Peyer's patch (tissue), 4 donors: Measurements from ENCODE around the gene TRRAP. TPM values are rescaled to one million over a fixed set of nuclear protein-coding genes. Genes with fewer than 3 reads are reported as not detected.

ENCODE experiments used
- DNase-seq, 3 donors: peaks; one replicate each; pipeline ENCODE4 v3.0.0-alpha.2; 2017 to 2019
- H3K27ac ChIP-seq, 4 donors: fragments of 200-600 bp; sonication (generic); one replicate each; pipeline ENCODE4 v1.5.1; 2016 to 2019
- H3K27me3 ChIP-seq, 2 donors: fragments of 200-600 bp; sonication (generic); one replicate each; pipeline ENCODE4 v1.5.1; 2019
- H3K36me3 ChIP-seq, 3 donors: fragments of 200-600 bp; sonication (generic); one replicate each; pipeline ENCODE4 v1.5.1; 2016 to 2019
- H3K4me1 ChIP-seq, 4 donors: fragments of 200-600 bp; sonication (generic); one replicate each; pipeline ENCODE4 v1.5.1; 2016 to 2019
- H3K4me3 ChIP-seq, 4 donors: fragments of 200-600 bp; sonication (generic); 1 replicate in 3 of 4; 2 replicates in 1 of 4; pipeline ENCODE4 v1.5.1; 2016 to 2019; ENCODE audit warnings: mild to moderate bottlenecking in 1 of 4
- H3K9me3 ChIP-seq, 4 donors: fragments of 200-600 bp; sonication (generic); one replicate each; pipeline ENCODE4 v1.5.1; 2016 to 2019; ENCODE audit warnings: mild to moderate bottlenecking in 1 of 4
- CTCF ChIP-seq, 6 experiments: fragments of 450-650 bp in 4 of 6; fragments of 200-600 bp in 2 of 6; sonication (generic) in 1 of 6; IDR thresholded peaks; one replicate each; pipeline ENCODE4 v1.5.1; 2017 to 2019; ENCODE audit warnings: antibody characterized with exemption in 6 of 6, mild to moderate bottlenecking in 3 of 6, moderate library complexity in 1 of 6
- POLR2A ChIP-seq, 2 donors: fragments of 450-650 bp; IDR thresholded peaks; one replicate each; pipeline ENCODE4 v1.5.1; 2017; ENCODE audit warnings: antibody characterized with exemption in 2 of 2, mild to moderate bottlenecking in 2 of 2, moderate library complexity in 2 of 2
- total RNA-seq, 4 donors: library from RNA; depleted of rRNA; stranded (reverse); fragments of >200 nt; gene quantifications; one replicate each; pipeline ENCODE4 v1.1.0, GENCODE V29; 2016

Gene TRRAP
- total RNA-seq, 4 donors from 2014 or later = 39.2 to 62.3 (median 57.8) TPM

- Histone ChIP-seq H3K27ac (no peak overlapping the region), H3K4me1 (no peaks in the 10 kb centered on the region), H3K36me3 (peaks cover 0 to 93% (median 0%) of the 10 kb centered on the region in 3 donors), H3K4me3 (no peak overlapping the region), H3K9me3 (no peaks in the 10 kb centered on the region), H3K27me3 (no peaks in the 10 kb centered on the region)
- TF ChIP-seq POLR2A (IDR thresholded peaks at IDR 0.05) = no peak
- DNase-seq = peak in 1 of 3 donors; percentile 10
These were observed 129.9 kb downstream of the TRRAP start for GRCh38 chr7:99008181-99008631.

DNA sequence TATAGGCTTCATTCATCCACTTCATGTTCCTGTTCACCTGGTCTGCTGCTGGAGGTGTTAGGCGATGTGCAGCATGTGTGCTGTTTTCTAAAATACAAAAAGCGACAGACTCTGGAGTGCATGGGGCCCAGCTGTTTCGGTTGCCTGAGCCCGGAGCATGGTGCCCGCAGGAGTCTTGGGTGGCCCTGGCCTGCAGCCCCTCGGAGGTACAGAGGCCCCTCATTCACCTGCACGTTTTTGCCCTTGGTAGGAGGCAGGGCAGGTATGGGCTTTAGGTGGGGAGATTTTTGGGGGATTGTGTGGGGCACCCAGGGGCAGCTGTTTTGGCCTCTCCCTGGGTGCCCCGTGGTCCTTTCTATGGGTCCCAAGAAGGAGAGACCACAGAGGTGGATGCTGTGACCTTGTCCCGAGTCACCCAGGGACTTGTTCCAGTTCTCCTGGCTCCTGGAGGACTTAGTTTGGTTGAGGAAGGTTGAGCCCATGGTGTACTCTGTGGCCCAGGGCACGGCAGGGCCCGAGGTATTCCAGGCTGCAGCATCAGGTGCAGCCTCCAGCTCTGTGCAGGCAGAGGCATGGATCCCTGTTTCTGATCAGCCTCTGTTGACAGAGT lies 130.7 kb downstream of the TRRAP start:
- Histone ChIP-seq H3K9me3 (no peaks in the 10 kb centered on the region), H3K4me1 (no peaks in the 10 kb centered on the region), H3K27ac (no peak overlapping the region), H3K4me3 (no peak overlapping the region), H3K36me3 (peaks cover 0 to 96% (median 0%) of the 10 kb centered on the region in 3 donors), H3K27me3 (no peaks in the 10 kb centered on the region)
- peak in 1 of 3 donors; percentile 4 for DNase-seq
- no peak for TF ChIP-seq POLR2A (IDR thresholded peaks at IDR 0.05)
- no peak for TF ChIP-seq CTCF (IDR thresholded peaks at IDR 0.05)

- TF ChIP-seq CTCF (IDR thresholded peaks at IDR 0.05) (no peak), POLR2A (IDR thresholded peaks at IDR 0.05) (no peak)
- peaks cover 0 to 94% (median 0%) of the 10 kb centered on the region in 3 donors for H3K36me3 ChIP-seq
- no peaks in the 10 kb centered on the region for H3K9me3 ChIP-seq
- no peaks in the 10 kb centered on the region for H3K4me1 ChIP-seq
- H3K27me3 ChIP-seq = no peaks in the 10 kb centered on the region
- no peak overlapping the region for H3K27ac ChIP-seq
- peak in 1 of 3 donors; percentile 6 for DNase-seq
- H3K4me3 ChIP-seq = no peak overlapping the region
These were observed 131.9 kb downstream of the TRRAP start for GRCh38 chr7:99010281-99010680.

- Histone ChIP-seq H3K36me3 (peaks cover 0 to 90% (median 0%) of the 10 kb centered on the region in 3 donors), H3K4me3 (no peak overlapping the region), H3K9me3 (no peaks in the 10 kb centered on the region)
These were observed 133.0 kb downstream of the TRRAP start for GRCh38 chr7:99011341-99011705.

GRCh38 chr7:99011706-99012404 lies 133.5 kb downstream of the TRRAP start:
- DNase-seq = peak in 2 of 3 donors; percentile 14 to 37
- Histone ChIP-seq H3K9me3 (no peaks in the 10 kb centered on the region), H3K36me3 (peaks cover 0 to 85% (median 0%) of the 10 kb centered on the region in 3 donors), H3K4me1 (no peaks in the 10 kb centered on the region), H3K4me3 (no peak overlapping the region), H3K27me3 (no peaks in the 10 kb centered on the region), H3K27ac (no peak overlapping the region)
- TF ChIP-seq POLR2A (IDR thresholded peaks at IDR 0.05) = no peak
- no peak for TF ChIP-seq CTCF (IDR thresholded peaks at IDR 0.05)

More at GRCh38 chr7:99011341-99011705, 133.0 kb downstream of the TRRAP start:
- H3K27ac ChIP-seq = no peak overlapping the region
- DNase-seq = no peak
- TF ChIP-seq POLR2A (IDR thresholded peaks at IDR 0.05) = no peak
- TF ChIP-seq CTCF (IDR thresholded peaks at IDR 0.05) = no peak
- no peaks in the 10 kb centered on the region for H3K4me1 ChIP-seq
- H3K27me3 ChIP-seq = no peaks in the 10 kb centered on the region

GRCh38 chr7:99012722-99013121 lies 134.4 kb downstream of the TRRAP start:
- Histone ChIP-seq H3K4me3 (no peak overlapping the region), H3K27me3 (no peaks in the 10 kb centered on the region), H3K36me3 (peaks cover 0 to 77% (median 0%) of the 10 kb centered on the region in 3 donors), H3K9me3 (no peaks in the 10 kb centered on the region), H3K27ac (no peak overlapping the region), H3K4me1 (no peaks in the 10 kb centered on the region)
- TF ChIP-seq POLR2A (IDR thresholded peaks at IDR 0.05) (no peak), CTCF (IDR thresholded peaks at IDR 0.05) (no peak)
- peak in 1 of 3 donors; percentile 9 for DNase-seq
